ENCODE results near the gene KRT6A.

KRT6A gene

GRCh38 chr12:52493172-52493571 is at the start of gene KRT6A:
TSS of gene KRT6A (minus strand) at chr12:52493257. CDS start at chr12:52493188, 69 bp downstream.
- peaks cover 20% of the 10 kb centered on the region for H3K27me3 Mint-ChIP-seq
- H3K27ac Mint-ChIP-seq = no peak within 1 kb of the TSS
- H3K36me3 Mint-ChIP-seq = no peaks in the 10 kb centered on the region
- H3K4me1 Mint-ChIP-seq = peaks cover 4% of the 10 kb centered on the region
- H3K9me3 Mint-ChIP-seq = no peaks in the 10 kb centered on the region
- no peak within 1 kb of the TSS for H3K4me3 Mint-ChIP-seq

GRCh38 chr12:52542157-52542556 is 49.1 kb upstream of the KRT6A start:
- H3K4me1 Mint-ChIP-seq = peaks cover 5% of the 10 kb centered on the region
- no peak overlapping the region for H3K27ac Mint-ChIP-seq
- H3K36me3 Mint-ChIP-seq = no peaks in the 10 kb centered on the region
- H3K27me3 Mint-ChIP-seq = peaks cover under 1% of the 10 kb centered on the region
- H3K4me3 Mint-ChIP-seq = no peak overlapping the region
- H3K9me3 Mint-ChIP-seq = no peaks in the 10 kb centered on the region

- no peaks in the 10 kb centered on the region for H3K9me3 Mint-ChIP-seq
- H3K27ac Mint-ChIP-seq = no peak overlapping the region
Observed at GRCh38 chr12:52541709-52542108, 48.7 kb upstream of the KRT6A start.

GRCh38 chr12:52540531-52540930 is 47.5 kb upstream of the KRT6A start:
- Mint-ChIP-seq H3K36me3 (no peaks in the 10 kb centered on the region), H3K4me3 (no peak overlapping the region), H3K9me3 (no peaks in the 10 kb centered on the region), H3K27ac (no peak overlapping the region), H3K27me3 (peaks cover 2% of the 10 kb centered on the region), H3K4me1 (peaks cover 5% of the 10 kb centered on the region)

More at GRCh38 chr12:52541709-52542108, 48.7 kb upstream of the KRT6A start:
- H3K36me3 Mint-ChIP-seq = no peaks in the 10 kb centered on the region
- peaks cover 5% of the 10 kb centered on the region for H3K4me1 Mint-ChIP-seq
- no peak overlapping the region for H3K4me3 Mint-ChIP-seq
- peaks cover 2% of the 10 kb centered on the region for H3K27me3 Mint-ChIP-seq

GRCh38 chr12:52539821-52540173 is 46.7 kb upstream of the KRT6A start:
- Mint-ChIP-seq H3K4me1 (peaks cover 5% of the 10 kb centered on the region), H3K36me3 (no peaks in the 10 kb centered on the region), H3K27ac (no peak overlapping the region), H3K4me3 (no peak overlapping the region), H3K9me3 (no peaks in the 10 kb centered on the region), H3K27me3 (peaks cover 2% of the 10 kb centered on the region)

- H3K4me1 Mint-ChIP-seq = peaks cover 5% of the 10 kb centered on the region
- H3K27ac Mint-ChIP-seq = no peak overlapping the region
- no peaks in the 10 kb centered on the region for H3K36me3 Mint-ChIP-seq
- H3K9me3 Mint-ChIP-seq = no peaks in the 10 kb centered on the region
- H3K27me3 Mint-ChIP-seq = peaks cover 2% of the 10 kb centered on the region
- no peak overlapping the region for H3K4me3 Mint-ChIP-seq
Observed at GRCh38 chr12:52539083-52539820, 46.2 kb upstream of the KRT6A start.

GRCh38 chr12:52537101-52537500 is 44.0 kb upstream of the KRT6A start:
- Mint-ChIP-seq H3K27me3 (peaks cover 2% of the 10 kb centered on the region), H3K27ac (no peak overlapping the region), H3K36me3 (no peaks in the 10 kb centered on the region), H3K9me3 (no peaks in the 10 kb centered on the region), H3K4me3 (no peak overlapping the region), H3K4me1 (no peaks in the 10 kb centered on the region)

- Mint-ChIP-seq H3K9me3 (no peaks in the 10 kb centered on the region), H3K4me1 (no peaks in the 10 kb centered on the region), H3K27me3 (peaks cover 2% of the 10 kb centered on the region), H3K36me3 (no peaks in the 10 kb centered on the region), H3K4me3 (no peak overlapping the region), H3K27ac (no peak overlapping the region)
Observed at GRCh38 chr12:52535574-52535973, 42.5 kb upstream of the KRT6A start.

- Mint-ChIP-seq H3K27ac (no peak overlapping the region), H3K36me3 (no peaks in the 10 kb centered on the region), H3K4me1 (no peaks in the 10 kb centered on the region), H3K27me3 (peaks cover 2% of the 10 kb centered on the region), H3K9me3 (no peaks in the 10 kb centered on the region), H3K4me3 (no peak overlapping the region)
Observed at GRCh38 chr12:52534482-52534881, 41.4 kb upstream of the KRT6A start.

GRCh38 chr12:52533686-52534470 is 40.8 kb upstream of the KRT6A start:
- no peaks in the 10 kb centered on the region for H3K9me3 Mint-ChIP-seq
- H3K4me1 Mint-ChIP-seq = no peaks in the 10 kb centered on the region
- peaks cover 2% of the 10 kb centered on the region for H3K27me3 Mint-ChIP-seq
- no peak overlapping the region for H3K4me3 Mint-ChIP-seq
- H3K36me3 Mint-ChIP-seq = no peaks in the 10 kb centered on the region
- no peak overlapping the region for H3K27ac Mint-ChIP-seq

GRCh38 chr12:52532636-52533035 is 39.6 kb upstream of the KRT6A start:
- H3K4me1 Mint-ChIP-seq = no peaks in the 10 kb centered on the region
- H3K36me3 Mint-ChIP-seq = no peaks in the 10 kb centered on the region
- no peak overlapping the region for H3K27ac Mint-ChIP-seq
- no peak overlapping the region for H3K4me3 Mint-ChIP-seq
- H3K27me3 Mint-ChIP-seq = peaks cover 2% of the 10 kb centered on the region
- H3K9me3 Mint-ChIP-seq = no peaks in the 10 kb centered on the region

GRCh38 chr12:52531566-52532300 is 38.7 kb upstream of the KRT6A start:
- peaks cover 2% of the 10 kb centered on the region for H3K4me1 Mint-ChIP-seq
- H3K36me3 Mint-ChIP-seq = no peaks in the 10 kb centered on the region
- H3K27ac Mint-ChIP-seq = no peak overlapping the region
- H3K9me3 Mint-ChIP-seq = no peaks in the 10 kb centered on the region
- H3K27me3 Mint-ChIP-seq = no peaks in the 10 kb centered on the region
- H3K4me3 Mint-ChIP-seq = no peak overlapping the region

- H3K27me3 Mint-ChIP-seq = no peaks in the 10 kb centered on the region
- H3K4me3 Mint-ChIP-seq = no peak overlapping the region
- no peaks in the 10 kb centered on the region for H3K9me3 Mint-ChIP-seq
- no peak overlapping the region for H3K27ac Mint-ChIP-seq
- no peaks in the 10 kb centered on the region for H3K36me3 Mint-ChIP-seq
- peaks cover 5% of the 10 kb centered on the region for H3K4me1 Mint-ChIP-seq
Observed at GRCh38 chr12:52530905-52531304, 37.8 kb upstream of the KRT6A start.

GRCh38 chr12:52530366-52530765 is 37.3 kb upstream of the KRT6A start:
- Mint-ChIP-seq H3K27ac (no peak overlapping the region), H3K27me3 (no peaks in the 10 kb centered on the region), H3K36me3 (no peaks in the 10 kb centered on the region), H3K4me1 (peaks cover 5% of the 10 kb centered on the region), H3K9me3 (no peaks in the 10 kb centered on the region), H3K4me3 (no peak overlapping the region)

- H3K36me3 Mint-ChIP-seq = no peaks in the 10 kb centered on the region
Observed at GRCh38 chr12:52529846-52530245, 36.8 kb upstream of the KRT6A start.

GRCh38 chr12:52529417-52529816 is 36.4 kb upstream of the KRT6A start:
- Mint-ChIP-seq H3K27me3 (no peaks in the 10 kb centered on the region), H3K27ac (no peak overlapping the region), H3K9me3 (no peaks in the 10 kb centered on the region), H3K4me1 (peaks cover 5% of the 10 kb centered on the region), H3K36me3 (no peaks in the 10 kb centered on the region), H3K4me3 (no peak overlapping the region)

More at GRCh38 chr12:52529846-52530245, 36.8 kb upstream of the KRT6A start:
- H3K9me3 Mint-ChIP-seq = no peaks in the 10 kb centered on the region
- no peaks in the 10 kb centered on the region for H3K27me3 Mint-ChIP-seq
- H3K4me1 Mint-ChIP-seq = peaks cover 5% of the 10 kb centered on the region
- H3K4me3 Mint-ChIP-seq = no peak overlapping the region
- H3K27ac Mint-ChIP-seq = peak overlapping the region; percentile 9
